Measurements from ENCODE around the gene TBC1D2. TPM values are rescaled to one million over a fixed set of nuclear protein-coding genes. Genes with fewer than 3 reads are reported as not detected.
"Not testable (repeated sequence)": the region's sequence is repeated elsewhere in the genome, so short reads cannot be mapped to it uniquely, and the experiment has no call there.

TBC1D2 gene
- total and polyA plus RNA-seq, 10 of the 15 experiments (the other 5 are each of a cell fraction or from before 2014, with no cell fraction given): 0.04 to 1.6 (median 1.1) TPM

GRCh38 chr9:98283143-98283542, 27.7 kb upstream of the TBC1D2 start:
- H3K36me3 ChIP-seq (ENCODE audit: control insufficient read depth in 2 of 2, insufficient read depth in 2 of 2, low read length in 1 of 2); H2AFZ ChIP-seq (ENCODE audit: control insufficient read depth, low read depth, low read length); BruUV-seq (replicated peaks); H3K27ac ChIP-seq (ENCODE audit: control insufficient read depth, insufficient read depth); H3K4me3 ChIP-seq; H3K9ac ChIP-seq (ENCODE audit: control insufficient read depth, insufficient read depth, low read length); FAIRE-seq; H3K9me3 ChIP-seq (replicated peaks; ENCODE audit: control insufficient read depth, insufficient read depth, low read length); H3K27me3 ChIP-seq (replicated peaks in 1 of 2; ENCODE audit: control insufficient read depth in 2 of 2, insufficient read depth in 2 of 2, low read length in 1 of 2); ATAC-seq; RAD21 ChIA-PET (ENCODE audit: unreplicated experiment); intact Hi-C loops (cut with micrococcal nuclease; ENCODE audit: unreplicated experiment); H3K79me2 ChIP-seq (ENCODE audit: control insufficient read depth, insufficient read depth, low read length); in situ Hi-C loops (cut with MboI); DNase-seq (ENCODE audit: low read depth, low spot score); H3K4me2 ChIP-seq (ENCODE audit: control insufficient read depth, insufficient read depth); POLR2A ChIA-PET; H3K4me1 ChIP-seq (ENCODE audit: control insufficient read depth, insufficient read depth, low read length); H4K20me1 ChIP-seq (ENCODE audit: control insufficient read depth, insufficient read depth): not testable (repeated sequence)
- ChIA-PET CTCF (interaction anchor here (0.7 kb wide), 1 partner anchor 59 kb away, joined by 3 read pairs; no protein-coding TSS in a partner anchor), SMC1A (ENCODE audit: uncharacterized antibody, unreplicated experiment) (interaction anchor here (1.6 kb wide), 1 partner anchor 209 kb away, joined by 3 read pairs; no protein-coding TSS in a partner anchor)
- 5% methylated on average over 7 of the region's 7 CpGs for WGBS (ENCODE audit: insufficient coverage, insufficient replicate concordance, low lambda C conversion rate, missing lambda C conversion rate)

GRCh38 chr9:98281281-98281680, 25.8 kb upstream of the TBC1D2 start:
- H3K9me3 ChIP-seq (replicated peaks; ENCODE audit: control insufficient read depth, insufficient read depth, low read length): no peaks in the 10 kb centered on the region
- no peak overlapping the region for H3K4me3 ChIP-seq
- FAIRE-seq (no peak), DNase-seq (ENCODE audit: low read depth, low spot score) (no peak), ATAC-seq (no peak)
- ChIA-PET POLR2A (no interaction called here), CTCF (interaction anchor here (0.7 kb wide), 1 partner anchor 390 kb away, joined by 3 read pairs; no protein-coding TSS in a partner anchor), SMC1A (ENCODE audit: uncharacterized antibody, unreplicated experiment) (no interaction called here), RAD21 (ENCODE audit: unreplicated experiment) (no interaction called here)
- H3K27ac ChIP-seq (ENCODE audit: control insufficient read depth, insufficient read depth): no peak overlapping the region
- no peaks in the 10 kb centered on the region for H3K36me3 ChIP-seq (ENCODE audit: control insufficient read depth in 2 of 2, insufficient read depth in 2 of 2, low read length in 1 of 2)
- H2AFZ ChIP-seq (ENCODE audit: control insufficient read depth, low read depth, low read length): no peak overlapping the region
- no peaks in the 10 kb centered on the region for H4K20me1 ChIP-seq (ENCODE audit: control insufficient read depth, insufficient read depth)
- H3K79me2 ChIP-seq (ENCODE audit: control insufficient read depth, insufficient read depth, low read length): no peaks in the 10 kb centered on the region
- H3K27me3 ChIP-seq (replicated peaks in 1 of 2; ENCODE audit: control insufficient read depth in 2 of 2, insufficient read depth in 2 of 2, low read length in 1 of 2): peaks cover 0 to 3% of the 10 kb centered on the region in 2 experiments; a peak in 2 of 4 replicates
- no peak overlapping the region for H3K4me2 ChIP-seq (ENCODE audit: control insufficient read depth, insufficient read depth)
- H3K4me1 ChIP-seq (ENCODE audit: control insufficient read depth, insufficient read depth, low read length): no peaks in the 10 kb centered on the region
- TF ChIP-seq BCL3 (IDR thresholded peaks at IDR 0.05; ENCODE audit: borderline replicate concordance, insufficient read depth, low read depth, low read length, poor library complexity, severe bottlenecking) (no peak), DPF2 (IDR thresholded peaks at IDR 0.05) (no peak), E4F1 (IDR thresholded peaks at IDR 0.05; ENCODE audit: borderline replicate concordance, partially characterized antibody) (no peak), BMI1 (IDR thresholded peaks at IDR 0.05; ENCODE audit: borderline replicate concordance) (no peak), USF2 (IDR thresholded peaks at IDR 0.05; ENCODE audit: borderline replicate concordance, low read depth, low read length) (no peak)
- BruUV-seq (replicated peaks): no TSS peak
- in situ Hi-C loops (cut with MboI): no loop called here
- WGBS (ENCODE audit: insufficient coverage, insufficient replicate concordance, low lambda C conversion rate, missing lambda C conversion rate): 83% methylated on average over 1 of the region's 1 CpG
- intact Hi-C loops (cut with micrococcal nuclease; ENCODE audit: unreplicated experiment): no loop called here
- no peak overlapping the region for H3K9ac ChIP-seq (ENCODE audit: control insufficient read depth, insufficient read depth, low read length)
